HG03354 (cell line): ENCODE results near the gene NEUROG3.
"Not testable (repeated sequence)": the region's sequence is repeated elsewhere in the genome, so short reads cannot be mapped to it uniquely, and the experiment has no call there.

Experiments used
- ATAC-seq: cut with Tn5 transposase; IDR thresholded peaks from one replicate; pipeline ENCODE4 v1.9.1; 2021; ENCODE audit warnings: mild to moderate bottlenecking; ENCODE audit not compliant: unreplicated experiment, poor library complexity, severe bottlenecking

Gene NEUROG3

DNA sequence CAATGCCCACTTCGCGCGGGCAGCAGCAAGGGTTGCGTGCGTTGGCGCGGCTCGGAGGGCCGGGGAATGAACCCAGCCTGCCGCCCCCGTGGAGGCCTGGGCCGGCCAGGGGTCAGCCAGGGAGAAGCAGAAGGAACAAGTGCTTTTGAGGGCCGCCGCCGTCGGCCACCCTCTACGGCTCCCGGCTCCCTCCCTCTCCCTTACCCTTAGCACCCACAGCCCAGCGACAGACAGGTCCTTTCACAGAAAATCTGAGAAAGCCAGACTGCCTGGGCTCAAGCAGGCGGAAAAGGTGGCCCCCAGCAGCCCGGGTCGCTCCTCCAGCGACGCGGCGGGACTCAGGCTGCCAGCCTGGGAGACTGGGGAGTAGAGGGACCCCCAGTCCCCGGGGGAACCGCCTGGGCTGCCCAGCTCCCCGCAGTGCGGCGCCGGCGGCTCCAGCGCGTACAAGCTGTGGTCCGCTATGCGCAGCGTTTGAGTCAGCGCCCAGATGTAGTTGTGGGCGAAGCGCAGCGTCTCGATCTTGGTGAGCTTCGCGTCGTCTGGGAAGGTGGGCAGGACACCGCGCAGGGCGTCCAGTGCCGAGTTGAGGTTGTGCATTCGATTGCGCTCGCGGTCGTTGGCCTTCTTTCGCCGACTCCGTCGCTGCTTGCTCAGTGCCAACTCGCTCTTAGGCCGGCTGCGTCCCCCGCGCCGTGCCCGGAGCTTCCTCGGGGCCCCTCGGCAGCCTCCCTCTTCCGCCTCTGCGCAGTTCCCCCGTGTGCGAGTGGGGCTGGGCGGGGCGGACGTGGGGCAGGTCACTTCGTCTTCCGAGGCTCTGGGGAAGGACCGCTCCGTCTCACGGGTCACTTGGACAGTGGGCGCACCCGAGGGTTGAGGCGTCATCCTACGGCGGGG, 815 bp downstream of the NEUROG3 start:
- ATAC-seq, result no peak

DNA sequence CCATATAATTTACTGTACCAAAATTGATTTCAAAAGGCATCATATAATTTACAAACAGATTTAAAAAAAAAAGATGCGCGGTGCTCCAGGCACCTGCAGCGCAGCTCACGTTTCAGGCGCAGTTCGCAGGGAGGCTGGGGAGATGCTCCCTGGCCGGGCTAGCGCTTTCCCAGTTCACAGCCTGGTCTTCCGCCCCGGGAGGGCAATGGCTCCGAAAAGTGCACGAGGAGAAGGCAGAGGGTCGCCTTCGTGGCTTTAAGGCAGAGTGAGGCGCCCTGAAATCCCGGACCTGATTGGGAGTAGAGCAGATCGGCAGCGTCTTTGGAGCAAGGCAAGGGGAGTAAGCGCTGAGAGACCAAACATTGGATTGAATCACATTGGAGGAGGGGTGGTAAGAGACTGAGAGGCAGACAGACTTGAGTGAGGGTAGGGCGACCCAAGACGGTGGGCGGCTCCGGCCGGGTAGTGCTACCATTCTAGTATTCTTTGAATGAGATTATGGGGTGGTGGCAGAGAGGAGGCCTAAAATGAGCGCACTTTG, 1.5 kb downstream of the NEUROG3 start:
- no peak for ATAC-seq

DNA sequence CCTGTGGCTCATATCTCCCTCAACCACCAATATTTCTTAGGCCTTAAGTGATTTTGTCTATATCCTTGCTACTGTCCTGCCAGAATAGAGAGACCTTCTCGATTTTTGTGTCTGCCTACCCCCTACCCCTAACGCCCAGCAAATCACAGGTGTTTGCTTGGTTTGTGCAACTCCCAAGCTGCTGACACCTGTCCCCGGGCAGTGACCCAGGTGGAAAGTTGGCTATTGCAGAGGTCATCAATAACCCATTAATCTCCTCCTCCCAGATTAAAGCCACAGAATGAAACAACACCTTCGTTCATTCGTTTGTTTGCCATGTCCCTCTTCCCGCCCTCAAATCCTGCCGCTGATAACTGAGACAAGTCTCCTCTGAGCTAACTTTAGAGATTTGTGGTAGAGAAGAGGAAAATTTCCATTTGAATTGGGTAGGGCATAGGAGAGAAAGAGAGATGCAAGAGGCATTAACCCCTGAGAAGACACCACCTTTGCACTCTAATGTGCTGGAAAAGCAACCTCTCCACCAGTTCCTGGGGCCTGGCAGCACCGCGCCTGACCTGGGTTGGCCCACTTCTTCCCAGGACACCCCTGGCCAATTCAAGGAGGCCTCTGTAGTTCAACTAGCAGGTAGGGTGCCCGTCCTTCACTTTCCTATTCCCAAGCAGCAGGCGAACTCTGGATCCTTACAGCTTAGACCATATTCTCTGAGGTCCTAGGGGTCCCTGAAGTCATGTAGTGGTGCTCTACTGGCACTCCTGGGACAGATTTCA, 3.0 kb downstream of the NEUROG3 start:
- ATAC-seq, result no peak

DNA sequence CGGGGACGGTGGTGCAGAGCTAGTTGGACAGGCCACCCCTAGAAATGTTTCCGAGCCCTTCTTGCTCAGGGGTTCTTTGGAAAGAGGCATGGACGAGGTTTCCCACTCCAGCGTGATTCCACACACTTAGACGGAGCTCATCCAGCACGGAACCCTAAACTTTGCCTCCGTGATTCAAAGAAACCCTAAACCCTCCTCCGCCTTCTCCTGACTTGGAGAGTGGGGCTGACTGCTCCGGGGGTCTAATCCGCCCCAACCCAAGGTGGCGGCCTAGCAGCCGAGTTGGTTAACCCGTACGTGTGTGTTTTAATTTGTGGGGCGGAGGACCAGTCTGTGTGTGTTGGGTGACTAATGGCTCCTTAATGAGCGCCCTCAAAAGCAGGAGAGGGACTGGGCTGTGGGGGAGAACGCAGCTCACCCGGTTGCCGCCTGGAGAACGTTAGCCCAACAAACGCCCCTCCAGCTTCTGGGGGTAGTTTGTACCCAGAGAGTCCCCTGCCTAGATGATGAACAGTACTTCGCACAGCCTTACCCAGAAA, 3.8 kb downstream of the NEUROG3 start:
- ATAC-seq, result no peak

DNA sequence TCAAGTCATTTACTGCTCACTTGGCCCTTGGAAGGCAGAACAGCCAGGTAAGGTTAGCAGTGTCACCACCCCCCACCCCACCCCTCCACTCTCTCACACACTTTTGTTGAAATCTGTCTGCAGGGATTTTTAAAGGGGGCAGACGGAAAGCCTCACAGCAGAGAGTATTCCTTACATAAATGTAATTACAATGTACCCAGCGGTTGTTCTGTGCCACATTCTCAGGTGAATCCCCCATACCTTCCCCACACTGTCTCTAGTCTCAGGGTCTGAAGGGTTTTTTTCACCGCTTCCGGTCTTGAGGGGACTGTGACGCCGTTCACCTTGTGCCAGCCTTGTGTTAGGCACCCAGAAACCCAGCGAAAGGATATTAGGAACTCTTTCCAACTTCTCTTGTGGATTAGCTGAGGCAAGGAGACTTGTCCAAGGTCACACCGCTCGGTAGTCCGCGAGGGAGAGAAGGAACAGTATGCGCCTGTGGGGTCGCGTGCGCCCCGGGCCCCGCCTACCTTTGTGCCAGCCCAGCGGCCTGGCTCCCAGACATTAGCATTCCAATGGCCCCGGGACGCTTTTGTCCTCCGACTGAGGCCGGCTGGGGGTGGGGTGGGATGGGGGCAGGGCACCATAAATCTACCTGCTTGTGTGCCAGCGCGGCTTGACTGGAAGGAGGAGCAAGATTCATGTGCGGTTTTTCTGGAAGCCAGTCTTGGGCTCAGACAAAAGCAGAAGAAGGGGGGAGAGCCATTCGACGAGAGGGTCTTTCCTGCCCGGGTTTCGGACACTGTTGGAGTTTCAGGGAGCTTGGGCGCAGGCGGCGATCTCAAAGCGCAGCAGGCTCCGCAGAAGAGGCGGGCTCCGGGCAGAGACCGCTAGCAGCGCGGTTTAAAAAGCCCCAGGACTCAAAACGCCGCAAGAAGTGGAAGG, 4.5 kb downstream of the NEUROG3 start:
- no peak for ATAC-seq

DNA sequence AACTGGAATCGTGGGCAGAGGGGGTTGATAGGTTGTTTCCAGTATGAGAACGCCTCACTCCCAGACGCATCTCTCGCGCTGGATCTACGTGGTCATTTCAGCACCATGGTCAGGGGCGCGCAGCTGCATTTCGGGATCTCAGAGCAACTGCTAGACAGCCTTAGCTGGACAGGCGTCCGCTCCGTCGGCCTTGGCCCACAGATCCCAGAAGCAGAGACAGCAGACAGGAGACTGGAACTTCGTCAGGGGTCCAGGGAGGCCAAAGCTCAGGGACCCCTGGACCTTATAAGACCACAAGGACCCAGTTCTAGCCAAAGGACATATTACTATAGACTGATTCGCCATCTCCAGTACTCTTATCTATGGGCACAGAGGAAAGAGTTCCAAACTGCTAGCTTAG, 5.3 kb downstream of the NEUROG3 start:
- no peak for ATAC-seq

DNA sequence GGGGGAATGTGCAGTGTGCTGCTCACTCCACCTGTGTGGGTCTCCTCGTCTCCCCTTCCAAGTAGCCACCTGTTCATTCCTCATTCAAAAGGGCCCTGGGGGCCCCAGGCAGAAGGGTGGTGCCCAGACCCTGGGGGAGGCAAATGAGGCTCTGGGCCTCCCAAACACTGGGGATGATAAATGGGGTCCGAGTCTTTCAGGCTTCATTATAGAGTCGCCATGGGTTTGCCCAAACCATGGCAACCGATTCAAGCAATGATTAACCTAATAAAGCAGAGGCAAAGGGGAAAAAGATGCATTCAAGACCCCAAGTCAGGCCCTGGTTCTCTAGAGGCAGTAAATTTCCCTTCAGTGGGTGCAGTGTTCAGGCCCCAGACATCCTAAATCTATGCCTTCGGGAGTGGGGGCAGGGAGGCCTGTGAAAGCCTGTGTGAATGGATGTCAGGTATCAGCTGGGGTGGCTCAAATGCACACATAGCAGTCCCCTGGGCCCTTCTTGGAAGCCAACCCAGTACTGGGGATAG, 10.4 kb downstream of the NEUROG3 start:
- ATAC-seq, result no peak

DNA sequence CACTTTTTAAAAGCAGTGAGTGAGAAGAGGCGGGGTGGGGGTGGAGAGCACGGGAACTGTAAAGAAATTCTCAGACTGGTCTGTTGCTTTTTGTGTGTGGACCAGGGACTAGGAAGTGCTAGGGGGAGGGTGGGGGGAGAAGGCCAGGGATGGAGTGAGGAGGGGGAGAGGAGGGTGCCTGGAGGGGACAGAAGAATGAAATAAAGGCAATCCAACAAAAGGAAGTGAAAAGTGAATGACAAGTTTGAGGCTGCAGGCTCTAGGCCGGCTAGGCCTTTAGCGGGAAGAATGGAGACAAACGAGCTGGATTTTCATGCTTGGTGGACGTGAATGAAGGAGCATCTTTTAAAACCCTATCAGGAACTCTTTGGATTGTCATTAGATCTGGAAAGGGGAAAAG, 13.7 kb downstream of the NEUROG3 start:
- no peak for ATAC-seq

DNA sequence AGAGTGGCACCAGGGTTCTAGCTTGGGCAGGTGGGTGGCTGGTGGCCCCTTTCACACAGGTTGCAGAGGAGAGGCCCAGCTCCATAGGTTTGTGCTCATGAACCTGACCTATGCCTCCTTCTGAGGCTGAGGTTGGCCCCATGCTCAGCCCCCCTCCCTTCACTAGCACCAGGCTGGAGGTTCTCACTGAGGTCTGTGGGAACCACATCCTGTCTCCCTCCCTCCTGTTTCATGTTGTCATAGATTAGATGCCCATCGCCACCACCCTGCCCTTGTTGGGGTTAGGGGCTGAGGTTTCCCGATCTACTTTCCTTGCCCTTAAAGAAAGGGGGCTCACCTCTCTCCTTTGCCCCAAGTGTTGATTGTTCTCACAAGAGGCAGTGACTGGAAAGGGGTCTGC, 14.7 kb downstream of the NEUROG3 start:
- no peak for ATAC-seq

DNA sequence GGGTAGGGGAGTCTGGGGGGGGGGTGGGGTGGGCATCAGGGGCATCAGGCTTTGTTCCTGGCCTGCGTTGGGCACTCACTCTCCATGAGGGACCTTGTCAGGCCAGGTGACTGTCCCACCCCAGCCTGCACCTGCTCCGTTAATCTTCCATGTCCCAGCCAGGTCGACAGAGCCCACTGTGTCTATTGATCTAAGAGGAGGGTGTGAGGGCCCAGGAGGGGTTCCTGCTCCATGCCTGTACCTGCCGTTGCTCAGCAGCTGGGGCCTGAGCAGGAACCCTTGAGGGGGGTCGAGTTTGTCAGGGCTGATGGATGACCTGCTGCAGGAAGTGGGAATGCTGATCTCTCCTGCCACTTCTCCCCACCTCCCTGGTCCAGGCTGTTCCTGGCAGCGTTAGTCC, 18.6 kb downstream of the NEUROG3 start:
- no peak for ATAC-seq

DNA sequence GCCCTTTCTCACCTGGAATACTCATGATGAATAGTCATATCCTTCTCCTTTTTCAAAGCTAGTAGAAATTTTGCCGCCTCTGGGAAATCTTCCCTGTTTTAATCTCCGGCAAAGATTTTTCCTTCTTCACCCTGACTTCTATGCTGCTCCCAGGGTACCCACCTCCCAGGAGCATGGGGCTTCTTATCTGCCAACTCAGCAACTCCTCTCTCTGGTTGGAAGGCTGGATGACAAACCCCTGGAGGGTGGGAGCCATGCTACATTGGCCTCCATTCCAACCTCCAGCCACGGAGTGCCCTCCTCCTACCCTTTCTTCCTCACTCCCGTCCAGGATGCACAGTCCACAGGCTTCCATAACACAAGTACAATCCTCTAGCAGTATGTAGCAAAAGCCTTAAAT, 19.9 kb downstream of the NEUROG3 start:
- no peak for ATAC-seq

DNA sequence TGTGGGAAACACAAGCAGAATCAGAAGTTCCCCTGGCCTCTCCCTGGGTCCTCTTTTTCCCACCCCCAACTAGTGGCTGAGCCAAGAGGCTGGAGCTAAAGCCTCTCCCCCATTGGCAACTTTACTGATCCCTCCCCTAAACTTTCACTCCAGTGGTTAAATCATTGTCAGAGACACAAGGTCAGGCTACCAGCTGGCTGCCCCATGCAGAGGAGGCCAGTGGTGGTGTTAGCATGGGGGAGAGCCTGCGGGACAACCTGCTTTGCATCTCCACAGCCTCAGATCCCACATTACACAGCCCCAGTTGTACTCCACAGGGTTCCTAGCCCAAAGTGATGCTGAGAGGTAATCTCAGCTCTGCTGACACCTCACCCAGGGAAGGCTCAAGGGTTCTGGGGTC, 21.0 kb downstream of the NEUROG3 start:
- ATAC-seq, result no peak

DNA sequence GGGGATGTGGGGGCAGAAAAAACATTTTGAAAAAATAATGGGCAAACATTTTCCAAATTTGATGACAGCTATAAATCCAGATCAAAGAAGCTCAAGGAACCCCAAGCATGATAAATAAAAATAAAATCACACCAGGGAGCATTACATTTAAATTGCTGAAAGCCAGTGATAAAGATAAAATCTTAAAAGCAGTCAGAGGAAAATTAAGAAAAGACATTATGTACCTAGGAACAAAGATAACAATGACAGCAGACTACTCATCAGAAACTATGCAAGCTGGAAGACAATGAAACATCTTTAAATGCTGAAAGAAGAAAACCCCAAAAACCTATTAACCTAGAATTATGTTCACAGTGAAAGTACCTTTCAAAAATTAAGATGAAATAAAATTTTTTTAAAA, 23.3 kb downstream of the NEUROG3 start:
- no peak for ATAC-seq

DNA sequence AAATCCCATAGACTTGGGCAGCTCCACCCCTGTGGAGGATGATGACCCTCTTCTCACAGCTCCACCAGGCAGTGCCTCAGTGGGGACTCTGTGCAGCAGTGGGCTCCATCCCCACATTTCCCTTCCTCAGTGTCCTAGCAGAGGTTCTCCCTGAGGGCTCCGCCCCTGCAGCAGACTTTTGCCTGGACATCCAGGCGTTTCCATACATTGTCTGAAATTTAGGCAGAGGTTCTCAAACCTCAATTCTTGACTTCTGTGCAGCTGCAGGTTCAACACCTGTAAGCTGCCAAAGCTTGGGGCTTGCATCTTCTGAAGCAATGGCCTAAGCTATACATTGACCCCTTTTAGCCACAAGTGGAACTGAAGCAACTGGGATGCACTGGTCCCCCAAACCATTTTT, 31.8 kb downstream of the NEUROG3 start:
- no peak for ATAC-seq

DNA sequence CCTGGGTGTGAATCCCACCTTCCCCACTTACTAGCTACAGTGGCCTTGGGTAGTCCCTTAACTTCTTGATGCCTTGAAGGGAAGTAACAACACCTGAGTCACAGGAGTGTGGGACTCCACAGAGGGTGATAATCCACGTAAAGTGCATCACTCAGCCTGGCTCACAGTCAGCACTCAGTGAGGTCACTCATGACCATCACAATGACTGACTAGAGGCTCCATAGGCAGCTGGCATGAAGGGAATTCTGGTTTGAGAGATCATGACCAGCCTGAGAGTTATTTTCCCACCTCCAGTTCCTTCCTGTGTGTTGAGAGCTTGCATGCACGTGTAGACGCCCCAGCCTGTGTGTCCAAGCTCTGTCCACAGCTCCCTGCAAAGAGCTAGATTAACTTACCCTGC, 34.8 kb downstream of the NEUROG3 start:
- no peak for ATAC-seq

DNA sequence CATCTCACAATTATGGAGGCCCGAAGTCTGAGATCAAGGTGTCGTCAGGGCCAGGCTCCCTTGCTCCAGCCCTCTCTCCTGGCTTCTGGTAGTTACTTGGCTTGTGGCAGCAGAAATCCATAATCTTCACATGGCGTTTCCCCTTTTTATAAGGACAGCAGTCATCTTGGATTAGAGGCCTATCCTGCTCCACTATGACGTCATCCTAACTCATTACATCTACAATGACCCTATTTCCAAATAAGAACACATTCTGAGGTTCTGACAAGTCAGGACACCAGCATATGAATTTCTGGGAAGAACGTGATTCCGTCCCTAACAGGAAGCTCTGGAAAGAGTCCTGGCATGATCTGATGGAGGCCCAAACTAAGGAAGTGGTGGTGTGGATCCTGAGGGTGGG, 35.8 kb downstream of the NEUROG3 start:
- no peak for ATAC-seq

DNA sequence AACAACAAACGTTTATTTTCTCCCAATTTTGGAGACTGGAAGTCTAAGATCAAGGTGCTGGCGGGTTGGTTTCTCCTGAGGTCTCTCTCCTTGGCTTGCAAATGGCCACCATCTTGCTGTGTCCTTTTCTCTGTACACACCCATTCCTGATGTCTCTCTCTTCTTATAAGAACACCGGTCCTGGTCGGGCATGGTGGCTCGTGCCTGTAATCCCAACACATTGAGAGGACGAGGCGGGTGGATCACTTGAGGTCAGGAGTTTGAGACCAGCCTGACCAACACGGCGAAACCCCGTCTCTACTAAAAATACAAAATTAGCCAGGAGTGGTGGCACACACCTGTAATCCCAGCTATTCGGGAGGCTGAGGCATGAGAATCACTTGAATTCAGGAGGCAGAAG, 36.7 kb downstream of the NEUROG3 start:
- not testable (repeated sequence) for ATAC-seq

DNA sequence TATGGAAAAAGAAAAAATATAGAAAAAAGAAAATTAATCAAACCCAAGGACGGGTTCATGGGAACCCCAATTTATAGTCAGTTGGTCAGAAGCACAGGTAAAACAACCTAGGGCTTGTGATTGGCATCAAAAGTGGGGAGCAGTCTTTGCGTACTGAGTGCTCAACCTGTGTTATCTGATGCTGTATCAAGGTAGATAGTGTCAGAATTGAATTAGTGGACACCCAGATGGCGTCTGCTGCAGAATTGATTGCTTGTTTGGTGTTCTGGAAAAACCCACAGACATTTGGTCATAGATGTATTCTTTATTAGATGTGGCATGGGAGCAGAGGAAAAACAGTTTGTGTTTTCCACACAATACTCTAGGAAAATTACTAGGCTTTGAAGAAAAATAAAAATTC, 39.6 kb downstream of the NEUROG3 start:
- ATAC-seq, result no peak

DNA sequence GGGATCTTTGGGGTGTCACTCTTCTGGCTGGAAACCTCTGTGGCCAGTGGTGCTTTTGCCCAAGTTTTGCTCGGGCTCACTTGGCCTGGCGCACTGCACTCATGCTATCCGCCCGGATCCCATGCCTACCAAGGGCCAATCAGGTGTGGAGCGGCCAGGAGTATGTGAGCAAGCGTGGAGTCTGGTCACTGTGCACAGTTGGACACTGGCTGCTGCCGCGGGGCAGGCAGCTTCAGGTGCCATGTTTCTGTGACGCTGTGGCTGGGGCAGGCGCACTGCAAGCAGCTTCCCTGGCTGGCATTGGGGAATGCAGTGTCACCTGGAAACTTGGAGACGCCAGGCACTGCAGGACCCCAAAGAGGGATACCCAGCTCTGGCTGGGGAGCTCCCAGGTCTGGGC, 45.3 kb downstream of the NEUROG3 start:
- no peak for ATAC-seq
